Esophagus muscularis mucosa (tissue), 4 donors: Measurements from ENCODE around the gene ZBTB5.

Experiments
- EP300 ChIP-seq: sonication (generic); formaldehyde crosslinking; IDR thresholded peaks from one replicate; pipeline ENCODE4 v1.6.1; 2017; ENCODE audit warnings: antibody characterized with exemption
- POLR2A ChIP-seq: fragments of 450-650 bp; IDR thresholded peaks from one replicate; pipeline ENCODE4 v1.6.1; 2017; ENCODE audit warnings: antibody characterized with exemption, moderate library complexity, mild to moderate bottlenecking, low read depth
- POLR2AphosphoS5 ChIP-seq, 2 donors: sonication (generic); formaldehyde crosslinking; IDR thresholded peaks; one replicate each; pipeline ENCODE4 v1.6.1; 2017; ENCODE audit warnings: antibody characterized with exemption in 2 of 2
- TF ChIP-seq, protein P1 (sequence below), 3 experiments: fragments of 200-600 bp in 2 of 3; fragments of 450-650 bp in 1 of 3; sonication (generic) in 2 of 3; IDR thresholded peaks; one replicate each; pipeline ENCODE4 v1.5.1; 2017 to 2019; ENCODE audit warnings: antibody characterized with exemption in 3 of 3, mild to moderate bottlenecking in 2 of 3, moderate library complexity in 1 of 3

DNA sequence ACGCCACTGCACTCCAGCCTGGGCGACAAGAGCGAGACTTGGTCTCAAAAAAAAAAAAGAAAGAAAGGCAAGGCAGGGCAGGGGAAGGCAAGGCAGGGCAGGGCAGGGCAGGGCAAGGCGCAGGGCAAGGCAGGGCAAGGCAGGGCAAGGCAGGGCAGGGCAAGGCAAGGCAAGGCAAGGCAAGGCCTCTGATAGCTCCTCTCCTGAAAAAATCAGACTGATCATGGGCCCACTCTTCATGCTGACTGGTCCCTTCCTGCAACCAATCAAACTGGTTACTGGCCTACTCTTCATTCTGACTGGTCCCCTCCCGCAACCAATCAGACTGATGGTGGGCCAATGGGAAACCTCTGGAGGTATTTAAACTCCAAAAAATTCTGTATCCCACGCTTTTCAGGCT, 3.4 kb upstream of the ZBTB5 start:
- TF ChIP-seq, protein P1, sequence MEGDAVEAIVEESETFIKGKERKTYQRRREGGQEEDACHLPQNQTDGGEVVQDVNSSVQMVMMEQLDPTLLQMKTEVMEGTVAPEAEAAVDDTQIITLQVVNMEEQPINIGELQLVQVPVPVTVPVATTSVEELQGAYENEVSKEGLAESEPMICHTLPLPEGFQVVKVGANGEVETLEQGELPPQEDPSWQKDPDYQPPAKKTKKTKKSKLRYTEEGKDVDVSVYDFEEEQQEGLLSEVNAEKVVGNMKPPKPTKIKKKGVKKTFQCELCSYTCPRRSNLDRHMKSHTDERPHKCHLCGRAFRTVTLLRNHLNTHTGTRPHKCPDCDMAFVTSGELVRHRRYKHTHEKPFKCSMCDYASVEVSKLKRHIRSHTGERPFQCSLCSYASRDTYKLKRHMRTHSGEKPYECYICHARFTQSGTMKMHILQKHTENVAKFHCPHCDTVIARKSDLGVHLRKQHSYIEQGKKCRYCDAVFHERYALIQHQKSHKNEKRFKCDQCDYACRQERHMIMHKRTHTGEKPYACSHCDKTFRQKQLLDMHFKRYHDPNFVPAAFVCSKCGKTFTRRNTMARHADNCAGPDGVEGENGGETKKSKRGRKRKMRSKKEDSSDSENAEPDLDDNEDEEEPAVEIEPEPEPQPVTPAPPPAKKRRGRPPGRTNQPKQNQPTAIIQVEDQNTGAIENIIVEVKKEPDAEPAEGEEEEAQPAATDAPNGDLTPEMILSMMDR (IDR thresholded peaks at IDR 0.05), result no peak
- no peak for TF ChIP-seq POLR2AphosphoS5 (IDR thresholded peaks at IDR 0.05)
- no peak for TF ChIP-seq POLR2A
- no peak for TF ChIP-seq EP300
